ENCODE measurements around the gene EDN2. TPM values are rescaled to one million over a fixed set of nuclear protein-coding genes. Genes with fewer than 3 reads are reported as not detected.

The EDN2 gene
- total RNA-seq, 4 donors from 2014 or later, result 0.50 to 1.1 TPM; not detected in 2

DNA sequence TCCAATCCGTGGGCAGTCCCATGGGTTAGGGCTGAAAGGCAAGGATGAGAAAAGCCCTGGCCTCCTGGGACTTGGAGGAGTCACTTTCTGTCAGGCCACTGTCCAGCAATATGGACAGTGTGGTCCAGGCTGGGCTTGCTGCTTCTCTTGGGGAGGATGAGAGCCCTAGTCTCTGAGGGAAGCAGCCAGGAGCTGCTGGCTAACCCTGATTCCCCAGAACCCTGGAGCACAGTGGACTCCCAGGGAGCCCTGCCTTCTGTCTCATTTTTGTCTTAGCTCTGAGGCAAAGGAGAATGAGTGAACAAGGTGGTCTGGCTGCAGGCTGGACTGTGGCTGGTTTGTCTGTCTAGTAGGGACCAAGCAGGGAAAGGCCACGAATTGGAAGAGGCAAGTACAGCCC, 23.8 kb upstream of the EDN2 start:
- Histone ChIP-seq H3K27ac (no peak overlapping the region), H3K4me1 (no peaks in the 10 kb centered on the region), H3K36me3 (peaks cover 0 to 17% of the 10 kb centered on the region in 2 donors), H3K27me3 (no peaks in the 10 kb centered on the region), H3K9me3 (no peaks in the 10 kb centered on the region), H3K4me3 (no peak overlapping the region)
- no CpG with 5 or more reads among the region's 2 CpGs for WGBS, 2 donors (ENCODE audit: low coverage in 1 of 2)
- ATAC-seq, result no peak
- TF ChIP-seq EP300 (IDR thresholded peaks at IDR 0.05), result no peak
- TF ChIP-seq, protein P1, sequence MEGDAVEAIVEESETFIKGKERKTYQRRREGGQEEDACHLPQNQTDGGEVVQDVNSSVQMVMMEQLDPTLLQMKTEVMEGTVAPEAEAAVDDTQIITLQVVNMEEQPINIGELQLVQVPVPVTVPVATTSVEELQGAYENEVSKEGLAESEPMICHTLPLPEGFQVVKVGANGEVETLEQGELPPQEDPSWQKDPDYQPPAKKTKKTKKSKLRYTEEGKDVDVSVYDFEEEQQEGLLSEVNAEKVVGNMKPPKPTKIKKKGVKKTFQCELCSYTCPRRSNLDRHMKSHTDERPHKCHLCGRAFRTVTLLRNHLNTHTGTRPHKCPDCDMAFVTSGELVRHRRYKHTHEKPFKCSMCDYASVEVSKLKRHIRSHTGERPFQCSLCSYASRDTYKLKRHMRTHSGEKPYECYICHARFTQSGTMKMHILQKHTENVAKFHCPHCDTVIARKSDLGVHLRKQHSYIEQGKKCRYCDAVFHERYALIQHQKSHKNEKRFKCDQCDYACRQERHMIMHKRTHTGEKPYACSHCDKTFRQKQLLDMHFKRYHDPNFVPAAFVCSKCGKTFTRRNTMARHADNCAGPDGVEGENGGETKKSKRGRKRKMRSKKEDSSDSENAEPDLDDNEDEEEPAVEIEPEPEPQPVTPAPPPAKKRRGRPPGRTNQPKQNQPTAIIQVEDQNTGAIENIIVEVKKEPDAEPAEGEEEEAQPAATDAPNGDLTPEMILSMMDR (IDR thresholded peaks at IDR 0.05), result no peak
- TF ChIP-seq POLR2A (IDR thresholded peaks at IDR 0.05), result no peak
- no peak for TF ChIP-seq POLR2AphosphoS5 (IDR thresholded peaks at IDR 0.05)

DNA sequence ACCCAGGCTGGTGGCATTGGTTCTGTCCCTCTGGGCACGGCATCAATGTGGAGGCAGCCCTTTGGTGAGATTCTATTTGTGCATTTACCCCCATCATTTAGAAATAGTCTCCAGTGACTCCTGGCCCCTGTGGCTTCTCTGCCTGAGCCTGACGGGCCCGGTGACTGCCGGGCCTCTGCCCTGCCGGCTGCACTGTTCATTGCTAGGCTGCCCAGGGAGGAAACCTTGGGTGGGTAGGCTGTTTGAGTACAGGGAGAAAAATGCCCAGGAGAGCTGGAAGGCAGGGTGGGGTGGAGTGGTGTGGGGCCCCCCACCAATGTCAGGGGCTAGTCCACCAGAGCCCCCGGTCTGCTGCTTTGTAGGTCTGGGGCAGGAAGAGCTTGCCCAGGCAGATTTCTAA, 23.4 kb upstream of the EDN2 start:
- no CpG with 5 or more reads among the region's 6 CpGs for WGBS, 2 donors (ENCODE audit: low coverage in 1 of 2)
- Histone ChIP-seq H3K9me3 (no peaks in the 10 kb centered on the region), H3K4me1 (no peaks in the 10 kb centered on the region), H3K27me3 (no peaks in the 10 kb centered on the region), H3K4me3 (no peak overlapping the region), H3K27ac (no peak overlapping the region), H3K36me3 (peaks cover 0 to 14% of the 10 kb centered on the region in 2 donors)
- no peak for ATAC-seq
- TF ChIP-seq POLR2AphosphoS5 (IDR thresholded peaks at IDR 0.05), result no peak
- TF ChIP-seq, protein P1 (IDR thresholded peaks at IDR 0.05), result no peak
- no peak for TF ChIP-seq POLR2A (IDR thresholded peaks at IDR 0.05)
- TF ChIP-seq EP300 (IDR thresholded peaks at IDR 0.05), result no peak

DNA sequence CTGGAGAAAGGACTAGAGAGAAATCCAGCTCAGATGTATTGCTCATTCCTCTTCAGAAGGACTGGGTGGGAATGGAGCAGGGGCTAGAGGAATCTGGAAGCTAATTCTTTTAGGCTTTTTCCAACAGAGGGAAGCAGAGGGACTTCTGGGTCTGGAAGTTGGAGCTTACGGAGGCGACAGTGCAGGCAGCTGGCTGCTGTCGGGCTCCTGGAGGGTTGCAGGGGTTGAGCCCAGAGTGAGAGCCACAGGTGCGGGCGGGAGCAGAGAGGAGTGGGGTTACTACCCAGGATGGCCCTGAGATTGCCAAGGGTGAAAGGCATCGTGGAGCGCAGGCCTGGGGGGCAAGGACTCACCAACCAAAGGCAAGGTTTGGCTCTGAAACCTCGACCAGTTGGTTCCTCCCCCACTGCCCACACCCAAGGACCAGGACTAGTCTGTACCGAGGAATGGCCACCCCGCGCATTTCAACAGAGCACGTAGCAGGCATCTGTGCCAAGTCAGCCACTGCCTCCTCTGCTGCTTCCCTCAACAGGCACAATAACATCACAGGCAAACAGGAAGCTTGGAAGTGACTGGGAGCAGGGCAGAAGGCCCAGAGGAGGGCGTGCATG, 22.7 kb upstream of the EDN2 start:
- 64 to 80% methylated on average over 3 to 5 of the region's 13 CpGs for WGBS, 2 donors (ENCODE audit: low coverage in 1 of 2)
- no peak overlapping the region for H3K27ac ChIP-seq

DNA sequence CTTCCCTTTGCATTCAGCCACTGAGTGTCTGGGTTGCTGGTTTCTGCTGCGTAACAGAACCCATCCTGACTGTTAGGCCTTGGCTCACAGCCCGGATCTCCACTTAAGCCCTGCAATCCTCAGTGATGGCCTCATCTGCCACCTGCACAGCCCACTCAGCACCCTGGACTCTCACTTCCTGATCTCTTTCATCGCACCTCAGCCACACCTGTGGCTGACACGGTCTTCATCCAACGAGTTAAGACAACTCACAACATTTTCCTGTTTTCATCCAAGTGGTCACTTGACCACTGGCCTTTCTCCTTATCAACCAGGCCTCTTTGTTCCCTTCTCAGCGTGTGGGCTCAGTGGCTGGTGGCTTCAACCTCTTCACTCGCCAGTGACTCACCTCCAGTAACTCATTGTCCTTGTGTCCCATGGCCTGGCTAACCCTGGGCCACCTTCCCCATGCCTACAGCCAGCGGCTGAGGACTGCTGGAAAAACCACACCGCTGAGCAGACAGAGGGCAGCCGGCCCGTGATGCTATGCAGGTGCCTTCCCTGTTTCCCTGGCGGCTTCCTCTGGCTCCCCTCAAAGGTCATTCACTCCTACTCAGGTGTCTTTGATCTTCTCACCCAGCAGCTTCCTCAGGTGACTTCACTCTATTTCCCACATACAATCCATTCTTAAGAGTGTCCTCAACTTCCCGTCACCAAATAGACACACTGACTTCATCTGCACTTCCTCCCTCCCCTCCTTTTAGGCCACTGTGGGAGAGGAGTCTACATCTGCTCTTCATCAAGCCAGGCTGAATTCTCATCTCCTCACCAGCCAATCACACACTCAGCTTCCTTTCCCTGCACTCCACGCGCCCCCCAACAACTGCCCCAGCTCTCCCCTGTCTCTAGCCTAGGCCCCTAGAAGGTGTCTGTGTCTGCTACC, 19.9 kb upstream of the EDN2 start:
- peaks cover 0 to 22% (median 3%) of the 10 kb centered on the region in 3 donors for H3K4me1 ChIP-seq
- no peak overlapping the region for H3K4me3 ChIP-seq
- no peaks in the 10 kb centered on the region for H3K36me3 ChIP-seq
- no peaks in the 10 kb centered on the region for H3K9me3 ChIP-seq
- no peak overlapping the region for H3K27ac ChIP-seq
- H3K27me3 ChIP-seq, result no peaks in the 10 kb centered on the region
- WGBS, 2 donors (ENCODE audit: low coverage in 1 of 2), result 89 to 91% methylated on average over 12 to 14 of the region's 15 CpGs
- TF ChIP-seq POLR2A (IDR thresholded peaks at IDR 0.05) (no peak), EP300 (IDR thresholded peaks at IDR 0.05) (no peak), POLR2AphosphoS5 (IDR thresholded peaks at IDR 0.05) (no peak)
- TF ChIP-seq, protein P1 (IDR thresholded peaks at IDR 0.05), result no peak
- ATAC-seq, result no peak

More for the DNA sequence above, 22.7 kb upstream of the EDN2 start:
- no peak for ATAC-seq
- Histone ChIP-seq H3K4me3 (no peak overlapping the region), H3K9me3 (no peaks in the 10 kb centered on the region), H3K36me3 (peaks cover 0 to 9% of the 10 kb centered on the region in 2 donors), H3K27me3 (no peaks in the 10 kb centered on the region), H3K4me1 (no peaks in the 10 kb centered on the region)
- TF ChIP-seq, protein P1 (IDR thresholded peaks at IDR 0.05), result no peak
- TF ChIP-seq EP300 (IDR thresholded peaks at IDR 0.05), result no peak
- TF ChIP-seq POLR2A (IDR thresholded peaks at IDR 0.05), result no peak
- no peak for TF ChIP-seq POLR2AphosphoS5 (IDR thresholded peaks at IDR 0.05)

Data from gastroesophageal sphincter (tissue), 4 donors.